Caco-2 (cell line): ENCODE measurements around the gene NBAS. TPM values are rescaled to one million over a fixed set of nuclear protein-coding genes. Genes with fewer than 3 reads are reported as not detected.

Source experiments
- BruUV-seq: library from RNA; stranded (reverse); fragments of 400-500 nt; replicated peaks from 2 replicates; lab custom pipeline; 2021; lab: Mats Ljungman, UMichigan
- CTCF ChIA-PET: fragments of 300-600 bp; sonication (Branson Sonifier 250); formaldehyde crosslinking; loops from one replicate; lab custom pipeline; 2022; ENCODE audit warnings: antibody characterized with exemption; lab: Charles Lee
- POLR2A ChIA-PET: fragments of 300-600 bp; sonication (Branson Sonifier 250); formaldehyde crosslinking; loops from one replicate; lab custom pipeline; 2022; ENCODE audit warnings: antibody characterized with exemption; lab: Charles Lee
- DNase-seq, 2 experiments: peaks; one replicate each; pipeline versions ENCODE4 v3.0.0 to v3.0.0-alpha.2; 2020 to 2022
- H3K27me3 ChIP-seq: replicated peaks from 2 replicates; pipeline ENCODE4 v1.6.0; 2011; ENCODE audit warnings: low read length; ENCODE audit not compliant: control insufficient read depth, insufficient read depth
- H3K36me3 ChIP-seq: 2 replicates; pipeline ENCODE4 v1.5.1; 2011; ENCODE audit warnings: low read length; ENCODE audit not compliant: control insufficient read depth, insufficient read depth
- H3K4me1 ChIP-seq: fragments of 250-450 bp; sonication (Bioruptor Pico); 2 replicates; pipeline ENCODE4 v1.5.1; 2020; ENCODE audit warnings: mild to moderate bottlenecking
- H3K4me3 ChIP-seq: 2 replicates; pipeline ENCODE4 v1.5.1; 2011; ENCODE audit warnings: low read depth, mild to moderate bottlenecking, control low read depth, low read length
- H3K9me3 ChIP-seq: fragments of 250-450 bp; sonication (Bioruptor Pico); 2 replicates; pipeline ENCODE4 v1.5.1; 2020; ENCODE audit warnings: mild to moderate bottlenecking, moderate library complexity
- H3K27ac Mint-ChIP-seq: one replicate; pipeline ENCODE4 v1.8.0; 2022; ENCODE audit warnings: mixed read lengths; ENCODE audit not compliant: unreplicated experiment
- H3K27me3 Mint-ChIP-seq: one replicate; pipeline ENCODE4 v1.8.0; 2022; ENCODE audit warnings: mixed read lengths; ENCODE audit not compliant: insufficient read depth, unreplicated experiment
- H3K36me3 Mint-ChIP-seq: one replicate; pipeline ENCODE4 v1.8.0; 2022; ENCODE audit warnings: mild to moderate bottlenecking, mixed read lengths; ENCODE audit not compliant: insufficient read depth, unreplicated experiment
- H3K4me1 Mint-ChIP-seq: one replicate; pipeline ENCODE4 v1.8.0; 2022; ENCODE audit warnings: low read depth, mixed read lengths; ENCODE audit not compliant: unreplicated experiment
- H3K4me3 Mint-ChIP-seq: one replicate; pipeline ENCODE4 v1.8.0; 2022; ENCODE audit warnings: mild to moderate bottlenecking, moderate library complexity, mixed read lengths; ENCODE audit not compliant: unreplicated experiment
- H3K9me3 Mint-ChIP-seq: one replicate; pipeline ENCODE4 v1.8.0; 2022; ENCODE audit warnings: mixed read lengths; ENCODE audit not compliant: unreplicated experiment
- intact Hi-C: fragments of 100-400 bp; cut with micrococcal nuclease; formaldehyde crosslinking; loops from one replicate; pipeline ENCODE4 v1.10.0; 2022; ENCODE audit not compliant: unreplicated experiment
- total RNA-seq: library from RNA; stranded (reverse); gene quantifications from 2 replicates; pipeline ENCODE4 v1.2.3, GENCODE V29; 2022
- TF ChIP-seq, protein P1 (sequence below), 2 experiments: fragments of 200-600 bp in 1 of 2; IDR thresholded peaks; 1 replicate in 1 of 2; 2 replicates in 1 of 2; pipeline versions ENCODE4 v1.5.1 to v1.8.0; 2011 to 2022; ENCODE audit warnings: antibody characterized with exemption in 1 of 2, control low read depth in 1 of 2, inconsistent platforms in 1 of 2, low read depth in 1 of 2, low read length in 1 of 2, mild to moderate bottlenecking in 1 of 2, moderate library complexity in 1 of 2; ENCODE audit not compliant: insufficient read depth in 1 of 2, severe bottlenecking in 1 of 2, unreplicated experiment in 1 of 2

NBAS gene
- total RNA-seq, 1 experiment from 2014 or later = 31.1 TPM

DNA sequence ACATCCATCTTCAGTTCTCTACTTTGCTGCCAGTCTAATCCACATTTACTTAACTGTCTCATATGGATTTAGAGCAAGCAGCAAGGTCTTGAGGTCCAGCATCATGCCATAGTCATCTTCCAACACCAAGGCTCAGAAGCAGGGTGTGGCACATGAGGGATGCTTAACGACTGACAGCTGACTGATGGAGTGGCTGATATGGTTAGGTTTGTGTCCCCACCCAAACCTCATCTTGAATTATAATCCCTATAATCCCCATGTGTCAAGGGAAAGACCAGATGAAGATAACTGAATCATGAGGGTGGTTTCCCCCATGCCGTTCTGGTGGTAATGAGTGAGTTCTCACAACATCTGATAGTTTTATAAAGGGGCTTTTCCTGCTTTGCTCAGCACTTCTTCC is 257.3 kb downstream of the NBAS start:
- H3K36me3 Mint-ChIP-seq = peaks cover 8% of the 10 kb centered on the region
- no peaks in the 10 kb centered on the region for H3K27me3 Mint-ChIP-seq
- H3K27ac Mint-ChIP-seq = no peak overlapping the region
- H3K27me3 ChIP-seq = no peaks in the 10 kb centered on the region
- ChIA-PET POLR2A (no interaction called here), CTCF (no interaction called here)
- no peaks in the 10 kb centered on the region for H3K36me3 ChIP-seq
- H3K4me3 ChIP-seq = no peak overlapping the region
- BruUV-seq = no TSS peak
- H3K4me3 Mint-ChIP-seq = no peak overlapping the region
- DNase-seq = no peak
- intact Hi-C loops = no loop called here
- H3K9me3 ChIP-seq = no peaks in the 10 kb centered on the region
- no peaks in the 10 kb centered on the region for H3K9me3 Mint-ChIP-seq
- no peaks in the 10 kb centered on the region for H3K4me1 Mint-ChIP-seq
- no peaks in the 10 kb centered on the region for H3K4me1 ChIP-seq
- TF ChIP-seq, protein P1, sequence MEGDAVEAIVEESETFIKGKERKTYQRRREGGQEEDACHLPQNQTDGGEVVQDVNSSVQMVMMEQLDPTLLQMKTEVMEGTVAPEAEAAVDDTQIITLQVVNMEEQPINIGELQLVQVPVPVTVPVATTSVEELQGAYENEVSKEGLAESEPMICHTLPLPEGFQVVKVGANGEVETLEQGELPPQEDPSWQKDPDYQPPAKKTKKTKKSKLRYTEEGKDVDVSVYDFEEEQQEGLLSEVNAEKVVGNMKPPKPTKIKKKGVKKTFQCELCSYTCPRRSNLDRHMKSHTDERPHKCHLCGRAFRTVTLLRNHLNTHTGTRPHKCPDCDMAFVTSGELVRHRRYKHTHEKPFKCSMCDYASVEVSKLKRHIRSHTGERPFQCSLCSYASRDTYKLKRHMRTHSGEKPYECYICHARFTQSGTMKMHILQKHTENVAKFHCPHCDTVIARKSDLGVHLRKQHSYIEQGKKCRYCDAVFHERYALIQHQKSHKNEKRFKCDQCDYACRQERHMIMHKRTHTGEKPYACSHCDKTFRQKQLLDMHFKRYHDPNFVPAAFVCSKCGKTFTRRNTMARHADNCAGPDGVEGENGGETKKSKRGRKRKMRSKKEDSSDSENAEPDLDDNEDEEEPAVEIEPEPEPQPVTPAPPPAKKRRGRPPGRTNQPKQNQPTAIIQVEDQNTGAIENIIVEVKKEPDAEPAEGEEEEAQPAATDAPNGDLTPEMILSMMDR (IDR thresholded peaks at IDR 0.05; ENCODE audit: insufficient read depth in 1 of 2, low read depth in 1 of 2, low read length in 1 of 2, severe bottlenecking in 1 of 2, unreplicated experiment in 1 of 2) = no peak

DNA sequence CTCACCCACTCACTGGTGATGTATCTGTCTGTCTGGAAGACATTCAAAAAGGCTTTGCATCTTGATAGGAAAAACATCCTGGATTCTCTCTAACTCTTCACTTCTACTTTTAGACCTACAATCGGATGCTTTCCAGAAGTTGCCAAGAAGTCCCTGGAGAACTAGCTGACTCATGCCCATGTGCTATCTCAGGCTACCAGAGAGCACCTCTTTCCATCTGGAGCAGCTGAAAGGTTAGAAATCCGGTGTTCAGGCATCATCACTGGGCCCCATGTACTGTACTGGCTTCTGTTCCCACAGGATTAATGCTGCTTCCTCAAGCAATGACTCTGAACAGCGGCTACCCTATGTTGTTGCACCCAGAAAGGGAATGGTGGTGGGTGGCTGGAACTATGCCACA is 259.0 kb downstream of the NBAS start:
- POLR2A ChIA-PET = no interaction called here
- CTCF ChIA-PET = no interaction called here
- H3K9me3 Mint-ChIP-seq = no peaks in the 10 kb centered on the region
- Histone ChIP-seq H3K36me3 (no peaks in the 10 kb centered on the region), H3K9me3 (no peaks in the 10 kb centered on the region), H3K4me1 (no peaks in the 10 kb centered on the region), H3K4me3 (no peak overlapping the region), H3K27me3 (no peaks in the 10 kb centered on the region)
- H3K36me3 Mint-ChIP-seq = peaks cover 8% of the 10 kb centered on the region
- TF ChIP-seq, protein P1 (IDR thresholded peaks at IDR 0.05; ENCODE audit: insufficient read depth in 1 of 2, low read depth in 1 of 2, low read length in 1 of 2, severe bottlenecking in 1 of 2, unreplicated experiment in 1 of 2) = no peak
- no TSS peak for BruUV-seq
- H3K27ac Mint-ChIP-seq = no peak overlapping the region
- DNase-seq = no peak
- no peaks in the 10 kb centered on the region for H3K27me3 Mint-ChIP-seq
- no peak overlapping the region for H3K4me3 Mint-ChIP-seq
- H3K4me1 Mint-ChIP-seq = no peaks in the 10 kb centered on the region
- intact Hi-C loops = no loop called here

- no peaks in the 10 kb centered on the region for H3K4me1 ChIP-seq
- POLR2A ChIA-PET = no interaction called here
- Mint-ChIP-seq H3K36me3 (peaks cover 8% of the 10 kb centered on the region), H3K4me1 (no peaks in the 10 kb centered on the region), H3K27ac (no peak overlapping the region), H3K27me3 (no peaks in the 10 kb centered on the region), H3K9me3 (no peaks in the 10 kb centered on the region), H3K4me3 (no peak overlapping the region)
- no peaks in the 10 kb centered on the region for H3K27me3 ChIP-seq
- H3K4me3 ChIP-seq = no peak overlapping the region
- intact Hi-C loops = no loop called here
- no TSS peak for BruUV-seq
- TF ChIP-seq, protein P1 (IDR thresholded peaks at IDR 0.05; ENCODE audit: insufficient read depth in 1 of 2, low read depth in 1 of 2, low read length in 1 of 2, severe bottlenecking in 1 of 2, unreplicated experiment in 1 of 2) = no peak
- H3K36me3 ChIP-seq = no peaks in the 10 kb centered on the region
- CTCF ChIA-PET = no interaction called here
- no peaks in the 10 kb centered on the region for H3K9me3 ChIP-seq
- DNase-seq = no peak
Observed at GRCh38 chr2:15300624-15301573, 260.2 kb downstream of the NBAS start.
